HAP-1 (cell line): ENCODE results near the gene RASAL2.

ENCODE experiments used
- DNase-seq, 2 experiments: peaks; one replicate each; pipeline ENCODE4 v3.0.0-alpha.2; 2016 to 2020; ENCODE audit warnings: low spot score in 2 of 2
- H3K27me3 ChIP-seq: fragments of 250-450 bp; sonication (Bioruptor Pico); 2 replicates; pipeline ENCODE4 v1.5.1; 2020; ENCODE audit warnings: low read depth, mild to moderate bottlenecking, moderate library complexity
- H3K36me3 ChIP-seq: fragments of 250-450 bp; sonication (Bioruptor Pico); replicated peaks from 2 replicates; pipeline ENCODE4 v1.5.1; 2020; ENCODE audit warnings: mild to moderate bottlenecking
- H3K4me1 ChIP-seq: fragments of 250-450 bp; sonication (Bioruptor Pico); 2 replicates; pipeline ENCODE4 v1.5.1; 2020; ENCODE audit warnings: mild to moderate bottlenecking
- H3K4me3 ChIP-seq: fragments of 250-450 bp; sonication (Bioruptor Pico); 2 replicates; pipeline ENCODE4 v1.5.1; 2020; ENCODE audit warnings: mild to moderate bottlenecking, moderate library complexity
- H3K9me3 ChIP-seq: fragments of 250-450 bp; sonication (Bioruptor Pico); 2 replicates; pipeline ENCODE4 v1.5.1; 2020; ENCODE audit warnings: mild to moderate bottlenecking, moderate library complexity
- in situ Hi-C: fragments of 300-500 bp; cut with MboI; formaldehyde crosslinking; loops from 3 replicates; pipeline ENCODE4 v1.14.3; 2020; ENCODE audit warnings: low sequenced_read_pairs, inconsistent platforms, mixed read lengths

The RASAL2 gene

GRCh38 chr1:178516110-178516509, 422.2 kb downstream of the RASAL2 start:
- Histone ChIP-seq H3K9me3 (no peaks in the 10 kb centered on the region), H3K27me3 (no peaks in the 10 kb centered on the region), H3K4me3 (no peak overlapping the region), H3K4me1 (no peaks in the 10 kb centered on the region), H3K36me3 (no peaks in the 10 kb centered on the region)
- DNase-seq = no peak
- in situ Hi-C loops = no loop called here

GRCh38 chr1:178518894-178519293, 425.0 kb downstream of the RASAL2 start:
- in situ Hi-C loops = no loop called here
- H3K36me3 ChIP-seq = no peaks in the 10 kb centered on the region
- H3K4me3 ChIP-seq = no peak overlapping the region
- no peaks in the 10 kb centered on the region for H3K27me3 ChIP-seq
- H3K4me1 ChIP-seq = no peaks in the 10 kb centered on the region
- DNase-seq = no peak
- no peaks in the 10 kb centered on the region for H3K9me3 ChIP-seq

GRCh38 chr1:178520803-178521202, 426.9 kb downstream of the RASAL2 start:
- in situ Hi-C loops = no loop called here
- no peaks in the 10 kb centered on the region for H3K9me3 ChIP-seq
- H3K4me3 ChIP-seq = no peak overlapping the region
- no peaks in the 10 kb centered on the region for H3K4me1 ChIP-seq
- H3K36me3 ChIP-seq = no peaks in the 10 kb centered on the region
- DNase-seq = no peak
- no peaks in the 10 kb centered on the region for H3K27me3 ChIP-seq

GRCh38 chr1:178521241-178521640, 427.3 kb downstream of the RASAL2 start:
- no peak for DNase-seq
- no peaks in the 10 kb centered on the region for H3K36me3 ChIP-seq

GRCh38 chr1:178527117-178527516, 433.2 kb downstream of the RASAL2 start:
- in situ Hi-C loops = loop anchor here (25.0 kb wide), 1 partner anchor 860 kb away; no protein-coding TSS in a partner anchor
- H3K9me3 ChIP-seq = no peaks in the 10 kb centered on the region
- no peak for DNase-seq
- H3K27me3 ChIP-seq = no peaks in the 10 kb centered on the region
- H3K4me3 ChIP-seq = no peak overlapping the region
- peaks cover 2% of the 10 kb centered on the region; the same call in 1 of the 2 replicates for H3K4me1 ChIP-seq
- no peaks in the 10 kb centered on the region for H3K36me3 ChIP-seq

More at GRCh38 chr1:178521241-178521640, 427.3 kb downstream of the RASAL2 start:
- Histone ChIP-seq H3K4me3 (no peak overlapping the region), H3K27me3 (no peaks in the 10 kb centered on the region), H3K4me1 (no peaks in the 10 kb centered on the region), H3K9me3 (no peaks in the 10 kb centered on the region)
- in situ Hi-C loops = no loop called here

GRCh38 chr1:178528228-178528952, 434.5 kb downstream of the RASAL2 start:
- H3K36me3 ChIP-seq = no peaks in the 10 kb centered on the region
- no peaks in the 10 kb centered on the region for H3K27me3 ChIP-seq
- no peaks in the 10 kb centered on the region for H3K9me3 ChIP-seq
- peaks cover 6% of the 10 kb centered on the region for H3K4me1 ChIP-seq
- no peak overlapping the region for H3K4me3 ChIP-seq
- DNase-seq = no peak
- in situ Hi-C loops = loop anchor here (25.0 kb wide), 1 partner anchor 859 kb away; no protein-coding TSS in a partner anchor

GRCh38 chr1:178528953-178529335, 435.0 kb downstream of the RASAL2 start:
- in situ Hi-C loops = loop anchor here (25.0 kb wide), 1 partner anchor 858 kb away; no protein-coding TSS in a partner anchor
- Histone ChIP-seq H3K9me3 (no peaks in the 10 kb centered on the region), H3K27me3 (no peaks in the 10 kb centered on the region), H3K36me3 (no peaks in the 10 kb centered on the region), H3K4me1 (peaks cover 6% of the 10 kb centered on the region), H3K4me3 (no peak overlapping the region)
- DNase-seq = no peak

GRCh38 chr1:178529364-178530036, 435.6 kb downstream of the RASAL2 start:
- no peak for DNase-seq
- H3K4me1 ChIP-seq = peaks cover 6% of the 10 kb centered on the region
- H3K9me3 ChIP-seq = no peaks in the 10 kb centered on the region
- no peaks in the 10 kb centered on the region for H3K27me3 ChIP-seq
- no peak overlapping the region for H3K4me3 ChIP-seq
- in situ Hi-C loops = loop anchor here (5.0 to 25.0 kb wide), 3 partner anchors 217 to 858 kb away; no protein-coding TSS in a partner anchor
- H3K36me3 ChIP-seq = no peaks in the 10 kb centered on the region

GRCh38 chr1:178530037-178530402, 436.1 kb downstream of the RASAL2 start:
- no peaks in the 10 kb centered on the region for H3K27me3 ChIP-seq
- H3K4me3 ChIP-seq = no peak overlapping the region
- no peak for DNase-seq
- no peaks in the 10 kb centered on the region for H3K9me3 ChIP-seq
- in situ Hi-C loops = loop anchor here (5.0 to 25.0 kb wide), 3 partner anchors 218 to 857 kb away; no protein-coding TSS in a partner anchor
- peaks cover 6% of the 10 kb centered on the region for H3K4me1 ChIP-seq
- H3K36me3 ChIP-seq = no peaks in the 10 kb centered on the region

- Histone ChIP-seq H3K4me3 (no peak overlapping the region), H3K9me3 (no peaks in the 10 kb centered on the region), H3K27me3 (no peaks in the 10 kb centered on the region), H3K4me1 (peaks cover 6% of the 10 kb centered on the region), H3K36me3 (no peaks in the 10 kb centered on the region)
- in situ Hi-C loops = loop anchor here (5.0 to 25.0 kb wide), 3 partner anchors 218 to 857 kb away; no protein-coding TSS in a partner anchor
- DNase-seq = no peak
Observed at GRCh38 chr1:178530502-178530901, 436.6 kb downstream of the RASAL2 start.

- in situ Hi-C loops = loop anchor here (5.0 to 25.0 kb wide), 3 partner anchors 220 to 855 kb away; no protein-coding TSS in a partner anchor
- DNase-seq = no peak
- no peaks in the 10 kb centered on the region for H3K36me3 ChIP-seq
- peaks cover 6% of the 10 kb centered on the region for H3K4me1 ChIP-seq
- H3K27me3 ChIP-seq = no peaks in the 10 kb centered on the region
- H3K9me3 ChIP-seq = no peaks in the 10 kb centered on the region
- H3K4me3 ChIP-seq = no peak overlapping the region
Observed at GRCh38 chr1:178531887-178532286, 438.0 kb downstream of the RASAL2 start.

GRCh38 chr1:178532392-178532791, 438.5 kb downstream of the RASAL2 start:
- Histone ChIP-seq H3K4me1 (peaks cover 6% of the 10 kb centered on the region), H3K4me3 (no peak overlapping the region), H3K27me3 (no peaks in the 10 kb centered on the region), H3K9me3 (no peaks in the 10 kb centered on the region), H3K36me3 (no peaks in the 10 kb centered on the region)
- peak; percentile 68 to 90 for DNase-seq
- in situ Hi-C loops = loop anchor here (5.0 to 25.0 kb wide), 3 partner anchors 220 to 855 kb away; no protein-coding TSS in a partner anchor

- DNase-seq = no peak
- H3K4me3 ChIP-seq = no peak overlapping the region
- no peaks in the 10 kb centered on the region for H3K36me3 ChIP-seq
- in situ Hi-C loops = loop anchor here (5.0 to 25.0 kb wide), 3 partner anchors 221 to 854 kb away; no protein-coding TSS in a partner anchor
- H3K27me3 ChIP-seq = no peaks in the 10 kb centered on the region
- H3K4me1 ChIP-seq = peaks cover 6% of the 10 kb centered on the region
- no peaks in the 10 kb centered on the region for H3K9me3 ChIP-seq
Observed at GRCh38 chr1:178533121-178533946, 439.4 kb downstream of the RASAL2 start.
